Ammon's horn (tissue), 1 donor: Measurements from ENCODE around the gene SETD9.

Source experiments
- DNase-seq: peaks from one replicate; pipeline ENCODE4 v3.0.0-alpha.2; 2016; ENCODE audit warnings: low spot score

The SETD9 gene

GRCh38 chr5:56909294-56910209, at the start of gene SETD9:
TSS of gene SETD9 (plus strand) at chr5:56909596. CDS start at chr5:56909646, 50 bp downstream.
- peak; percentile 98 for DNase-seq

- DNase-seq = no peak
These were observed 47.4 kb upstream of the SETD9 start for GRCh38 chr5:56861893-56862485.

- no peak for DNase-seq
These were observed 46.5 kb upstream of the SETD9 start for GRCh38 chr5:56862909-56863308.

- no peak for DNase-seq
These were observed 37.6 kb upstream of the SETD9 start for GRCh38 chr5:56871777-56872176.

GRCh38 chr5:56873056-56873455, 36.3 kb upstream of the SETD9 start:
- DNase-seq = no peak

GRCh38 chr5:56876327-56876726, 33.1 kb upstream of the SETD9 start:
- no peak for DNase-seq

- no peak for DNase-seq
These were observed 27.8 kb upstream of the SETD9 start for GRCh38 chr5:56881571-56881970.

- no peak for DNase-seq
These were observed 16.0 kb upstream of the SETD9 start for GRCh38 chr5:56893251-56893951.

- DNase-seq = no peak
These were observed 12.6 kb upstream of the SETD9 start for GRCh38 chr5:56896763-56897162.

GRCh38 chr5:56898213-56898612, 11.2 kb upstream of the SETD9 start:
- no peak for DNase-seq

- no peak for DNase-seq
These were observed 9.0 kb upstream of the SETD9 start for GRCh38 chr5:56900395-56900794.

GRCh38 chr5:56900858-56901578, 8.4 kb upstream of the SETD9 start:
- DNase-seq = peak; percentile 47

GRCh38 chr5:56908942-56909293, 478 bp upstream of the SETD9 start:
- DNase-seq = no peak

GRCh38 chr5:56910210-56910965, 992 bp downstream of the SETD9 start:
- DNase-seq = peak; percentile 49

- DNase-seq = no peak
These were observed 4.4 kb downstream of the SETD9 start for GRCh38 chr5:56913766-56914165.

GRCh38 chr5:56914678-56915077, 5.3 kb downstream of the SETD9 start:
- no peak for DNase-seq

- DNase-seq = no peak
These were observed 8.1 kb downstream of the SETD9 start for GRCh38 chr5:56917534-56917933.

GRCh38 chr5:56918054-56918453, 8.7 kb downstream of the SETD9 start:
- no peak for DNase-seq

GRCh38 chr5:56919942-56920662, 10.7 kb downstream of the SETD9 start:
- DNase-seq = no peak

GRCh38 chr5:56922922-56923321, 13.5 kb downstream of the SETD9 start:
- no peak for DNase-seq

GRCh38 chr5:56934325-56934724, 24.9 kb downstream of the SETD9 start:
- no peak for DNase-seq
